Mesothelial cell of epicardium (in vitro differentiated cells): ENCODE data around the gene FUT8. TPM values are rescaled to one million over a fixed set of nuclear protein-coding genes. Genes with fewer than 3 reads are reported as not detected.

Experiments used
- DNase-seq, 2 experiments: peaks; one replicate each; pipeline ENCODE4 v3.0.0; 2021; ENCODE audit warnings: low spot score in 2 of 2; ENCODE audit not compliant: unreplicated experiment in 2 of 2
- H3K27ac Mint-ChIP-seq: 2 replicates; pipeline ENCODE4 v1.8.0; 2021; ENCODE audit warnings: mixed read lengths
- H3K27me3 Mint-ChIP-seq: 2 replicates; pipeline ENCODE4 v1.8.0; 2021; ENCODE audit warnings: low read depth, mixed read lengths
- H3K36me3 Mint-ChIP-seq: 2 replicates; pipeline ENCODE4 v1.8.0; 2021; ENCODE audit warnings: mixed read lengths
- H3K4me1 Mint-ChIP-seq: 2 replicates; pipeline ENCODE4 v1.8.0; 2021; ENCODE audit warnings: mixed read lengths
- H3K4me3 Mint-ChIP-seq: 2 replicates; pipeline ENCODE4 v1.8.0; 2021; ENCODE audit warnings: mild to moderate bottlenecking, moderate library complexity, mixed read lengths
- H3K9me3 Mint-ChIP-seq: 2 replicates; pipeline ENCODE4 v1.8.0; 2021; ENCODE audit warnings: mixed read lengths
- total RNA-seq: library from RNA; stranded (reverse); gene quantifications from 3 replicates; pipeline ENCODE4 v1.2.1, GENCODE V29; 2021
- TF ChIP-seq, protein P1 (sequence below): fragments of 200-600 bp; sonication (generic); IDR thresholded peaks from one replicate; pipeline ENCODE4 v1.5.0; 2021; ENCODE audit warnings: antibody characterized with exemption; ENCODE audit not compliant: unreplicated experiment

FUT8 gene
- total RNA-seq, 1 donor from 2014 or later: 49.4 TPM

DNA sequence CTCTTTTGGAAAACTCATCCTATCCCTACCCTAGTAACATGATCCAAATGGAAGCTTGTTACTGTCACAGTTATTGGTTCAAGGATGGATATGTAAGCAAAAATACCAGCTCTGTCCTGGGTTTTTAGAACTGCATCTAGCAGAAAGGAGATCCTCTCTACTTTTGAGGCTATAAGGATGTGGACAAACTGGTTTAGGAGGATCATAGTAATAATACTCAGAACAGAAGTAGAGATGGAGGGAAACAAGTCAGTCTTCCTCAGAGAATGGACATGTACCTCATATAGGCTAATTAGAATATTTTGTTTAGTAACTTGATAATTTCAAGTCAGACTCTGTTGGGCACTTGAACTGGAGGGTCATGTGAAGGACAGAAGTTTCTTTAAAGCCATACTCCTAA lies 26.6 kb downstream of the FUT8 start:
- TF ChIP-seq, protein P1, sequence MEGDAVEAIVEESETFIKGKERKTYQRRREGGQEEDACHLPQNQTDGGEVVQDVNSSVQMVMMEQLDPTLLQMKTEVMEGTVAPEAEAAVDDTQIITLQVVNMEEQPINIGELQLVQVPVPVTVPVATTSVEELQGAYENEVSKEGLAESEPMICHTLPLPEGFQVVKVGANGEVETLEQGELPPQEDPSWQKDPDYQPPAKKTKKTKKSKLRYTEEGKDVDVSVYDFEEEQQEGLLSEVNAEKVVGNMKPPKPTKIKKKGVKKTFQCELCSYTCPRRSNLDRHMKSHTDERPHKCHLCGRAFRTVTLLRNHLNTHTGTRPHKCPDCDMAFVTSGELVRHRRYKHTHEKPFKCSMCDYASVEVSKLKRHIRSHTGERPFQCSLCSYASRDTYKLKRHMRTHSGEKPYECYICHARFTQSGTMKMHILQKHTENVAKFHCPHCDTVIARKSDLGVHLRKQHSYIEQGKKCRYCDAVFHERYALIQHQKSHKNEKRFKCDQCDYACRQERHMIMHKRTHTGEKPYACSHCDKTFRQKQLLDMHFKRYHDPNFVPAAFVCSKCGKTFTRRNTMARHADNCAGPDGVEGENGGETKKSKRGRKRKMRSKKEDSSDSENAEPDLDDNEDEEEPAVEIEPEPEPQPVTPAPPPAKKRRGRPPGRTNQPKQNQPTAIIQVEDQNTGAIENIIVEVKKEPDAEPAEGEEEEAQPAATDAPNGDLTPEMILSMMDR: no peak
- Mint-ChIP-seq H3K9me3 (peaks cover 5% of the 10 kb centered on the region), H3K4me3 (no peak overlapping the region), H3K36me3 (peaks cover 6% of the 10 kb centered on the region), H3K4me1 (peaks cover 36% of the 10 kb centered on the region), H3K27ac (no peak overlapping the region), H3K27me3 (no peaks in the 10 kb centered on the region)
- DNase-seq: no peak

DNA sequence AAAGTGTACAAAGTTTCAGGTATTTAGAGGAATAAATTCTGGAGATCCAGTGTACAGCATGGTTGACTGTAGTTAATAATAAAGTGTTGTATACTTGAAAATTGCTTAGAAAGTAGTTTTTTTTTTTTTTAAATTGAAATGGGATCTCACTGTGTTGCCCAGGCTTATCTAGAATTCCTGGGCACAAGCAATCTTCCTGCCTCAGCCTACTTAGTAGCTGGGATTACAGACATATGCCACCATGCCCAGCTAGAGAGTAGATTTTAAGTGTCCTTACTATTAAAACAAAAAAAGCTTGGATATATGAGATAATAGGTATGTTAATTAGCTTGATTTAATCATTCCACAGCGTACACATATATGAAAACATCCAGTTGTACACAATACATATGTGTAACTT lies 27.7 kb downstream of the FUT8 start:
- Mint-ChIP-seq H3K36me3 (peaks cover 8% of the 10 kb centered on the region), H3K4me1 (peaks cover 30% of the 10 kb centered on the region), H3K27me3 (no peaks in the 10 kb centered on the region), H3K27ac (no peak overlapping the region), H3K4me3 (no peak overlapping the region), H3K9me3 (peaks cover 13% of the 10 kb centered on the region)
- no peak for DNase-seq
- TF ChIP-seq, protein P1: no peak

DNA sequence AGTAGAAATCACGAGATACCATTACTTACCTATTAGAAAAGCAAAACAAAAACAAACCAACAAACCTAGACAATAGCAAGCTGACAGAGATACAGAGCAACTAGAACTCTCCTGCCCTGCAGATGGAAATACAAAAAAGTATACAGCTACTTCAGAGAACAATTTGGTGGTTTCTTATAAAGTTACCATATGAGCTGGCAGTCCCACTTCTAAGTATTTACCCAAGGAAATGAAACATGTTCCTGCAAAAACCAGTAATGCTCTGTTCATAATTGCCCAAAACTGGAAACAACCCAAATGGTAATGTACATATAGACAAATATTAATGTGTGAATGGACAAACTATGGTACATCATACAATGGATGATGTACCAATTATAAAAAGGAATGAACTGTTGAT lies 31.7 kb downstream of the FUT8 start:
- no peak for DNase-seq
- Mint-ChIP-seq H3K4me1 (peaks cover 6% of the 10 kb centered on the region), H3K36me3 (peaks cover 9% of the 10 kb centered on the region), H3K27ac (no peak overlapping the region), H3K27me3 (no peaks in the 10 kb centered on the region), H3K4me3 (no peak overlapping the region), H3K9me3 (peaks cover 11% of the 10 kb centered on the region)
- TF ChIP-seq, protein P1: no peak

DNA sequence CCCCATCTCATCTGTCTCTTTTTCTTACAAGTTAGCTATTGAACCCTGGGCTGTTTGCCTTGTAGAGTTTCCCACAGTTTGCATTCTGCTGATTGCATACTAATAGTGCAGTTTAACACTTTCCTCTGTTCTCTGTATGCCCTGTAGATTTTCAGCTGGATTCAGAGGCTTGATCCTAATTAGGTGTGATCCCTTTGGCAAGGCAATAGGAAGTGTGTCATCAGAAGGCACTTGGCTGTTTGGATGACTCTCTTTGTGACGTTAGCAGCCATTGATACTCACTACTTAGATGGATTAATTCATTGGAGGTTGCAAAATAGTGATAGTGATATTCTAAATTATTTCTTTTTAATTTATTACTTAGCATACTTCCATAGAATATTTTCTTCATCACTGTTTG lies 33.6 kb downstream of the FUT8 start:
- TF ChIP-seq, protein P1: no peak
- Mint-ChIP-seq H3K36me3 (peaks cover 9% of the 10 kb centered on the region), H3K27me3 (no peaks in the 10 kb centered on the region), H3K4me3 (no peak overlapping the region), H3K9me3 (peaks cover 11% of the 10 kb centered on the region), H3K27ac (no peak overlapping the region), H3K4me1 (no peaks in the 10 kb centered on the region)
- no peak for DNase-seq

DNA sequence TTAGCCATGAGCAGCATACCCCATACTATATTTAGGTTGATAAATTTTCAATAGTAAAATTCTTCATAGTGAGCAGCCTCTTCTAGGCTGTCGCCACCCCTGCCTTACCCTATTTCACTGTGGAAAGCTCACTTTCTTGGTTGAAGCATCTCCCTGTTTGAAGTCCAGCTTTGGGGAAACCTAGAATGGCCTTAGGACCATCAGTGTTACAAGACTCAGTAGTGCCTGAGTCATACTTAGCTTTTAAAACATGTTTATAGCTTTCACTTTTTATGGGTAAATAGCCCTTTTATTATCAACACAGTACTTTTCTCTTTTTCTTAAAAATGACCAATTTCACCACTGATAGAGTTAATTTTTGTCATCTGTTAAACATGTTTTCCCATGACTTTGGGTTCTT lies 37.1 kb downstream of the FUT8 start:
- H3K9me3 Mint-ChIP-seq: peaks cover 4% of the 10 kb centered on the region
- H3K36me3 Mint-ChIP-seq: peaks cover 7% of the 10 kb centered on the region
- H3K27me3 Mint-ChIP-seq: no peaks in the 10 kb centered on the region
- DNase-seq: no peak
- no peak overlapping the region for H3K27ac Mint-ChIP-seq
- TF ChIP-seq, protein P1: no peak
- no peak overlapping the region for H3K4me3 Mint-ChIP-seq
- H3K4me1 Mint-ChIP-seq: no peaks in the 10 kb centered on the region

DNA sequence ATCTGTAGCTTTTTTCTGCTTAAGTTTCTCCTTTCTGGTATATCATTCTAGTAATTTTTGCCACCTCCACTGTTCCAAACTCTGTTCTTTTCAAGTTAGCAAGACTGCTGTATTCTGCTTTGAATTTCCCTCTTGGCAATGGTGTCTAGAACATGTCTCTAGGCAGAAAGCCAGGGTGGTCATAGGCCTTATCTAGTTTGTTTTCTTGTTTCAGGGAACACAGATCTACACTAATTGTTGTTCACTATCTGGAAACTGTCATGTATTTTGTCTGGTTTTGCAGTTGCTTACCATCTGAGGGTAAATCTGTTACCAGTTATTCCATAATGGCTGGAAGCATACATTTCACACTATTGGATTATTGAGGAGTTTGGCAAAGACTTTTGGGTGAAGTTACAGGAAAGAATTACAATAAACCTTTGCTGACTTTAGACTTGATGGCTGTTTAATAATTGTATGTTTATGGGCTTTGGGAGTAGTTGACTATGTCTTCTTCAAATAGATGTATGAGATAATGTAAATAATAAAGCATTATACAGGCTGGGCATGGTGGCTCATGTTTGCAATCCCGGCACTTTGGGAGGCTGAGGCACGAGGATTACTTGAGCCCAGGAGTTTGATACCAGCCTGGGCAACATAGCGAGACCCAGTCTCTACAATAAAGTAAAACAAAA lies 41.4 kb downstream of the FUT8 start:
- peaks cover 18% of the 10 kb centered on the region for H3K36me3 Mint-ChIP-seq
- H3K4me1 Mint-ChIP-seq: no peaks in the 10 kb centered on the region
- TF ChIP-seq, protein P1: no peak
- no peaks in the 10 kb centered on the region for H3K27me3 Mint-ChIP-seq
- H3K4me3 Mint-ChIP-seq: no peak overlapping the region
- DNase-seq: no peak
- no peak overlapping the region for H3K27ac Mint-ChIP-seq
- H3K9me3 Mint-ChIP-seq: peaks cover 11% of the 10 kb centered on the region
